T1000 (cell line): ENCODE results near the gene SLC23A2.

Experiments used
- DNase-seq: peaks from one replicate; lab custom pipeline; 2025; ENCODE audit warnings: mixed read lengths; lab: John Stamatoyannopoulos, UW

Gene SLC23A2

DNA sequence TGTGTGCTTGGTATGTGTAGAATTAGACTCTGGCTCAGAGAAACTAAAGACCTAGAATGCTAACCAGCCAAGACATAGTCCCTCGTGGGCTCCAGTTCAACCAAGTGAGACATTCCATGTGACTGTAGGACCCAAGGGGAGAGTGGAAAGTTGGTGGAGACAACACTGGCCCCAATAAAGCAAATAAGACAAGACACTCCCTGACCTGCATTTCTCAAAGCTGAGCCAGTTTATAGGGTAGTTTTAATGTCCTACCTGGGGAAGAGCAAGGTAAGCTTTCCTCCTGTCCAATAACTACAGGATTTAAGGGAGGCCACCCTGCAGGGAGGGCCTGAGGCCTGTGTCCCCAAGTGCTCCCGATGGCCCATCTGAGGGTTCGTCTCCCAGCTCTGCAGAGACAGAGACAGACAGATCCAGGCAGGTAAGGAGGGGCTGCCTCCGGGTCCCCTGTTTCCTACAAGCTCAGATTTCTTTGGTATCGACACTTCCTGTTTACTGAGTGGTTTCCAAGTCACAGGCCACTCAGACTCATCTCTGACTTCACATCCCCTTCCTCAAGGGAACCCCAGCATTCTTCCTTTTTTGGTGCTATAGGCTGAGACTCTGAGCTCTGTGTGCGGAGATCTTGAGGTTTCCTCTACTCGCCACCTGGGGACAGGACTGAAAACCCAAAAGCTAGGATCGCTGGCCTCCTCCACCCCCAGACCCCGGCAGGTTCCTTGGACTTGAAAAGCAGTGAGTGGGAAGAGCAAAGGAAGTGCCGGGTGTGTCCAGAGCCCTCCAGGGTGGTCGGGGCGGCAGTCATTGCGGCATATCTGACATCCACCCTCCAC, 187.2 kb downstream of the SLC23A2 start:
- no peak for DNase-seq

DNA sequence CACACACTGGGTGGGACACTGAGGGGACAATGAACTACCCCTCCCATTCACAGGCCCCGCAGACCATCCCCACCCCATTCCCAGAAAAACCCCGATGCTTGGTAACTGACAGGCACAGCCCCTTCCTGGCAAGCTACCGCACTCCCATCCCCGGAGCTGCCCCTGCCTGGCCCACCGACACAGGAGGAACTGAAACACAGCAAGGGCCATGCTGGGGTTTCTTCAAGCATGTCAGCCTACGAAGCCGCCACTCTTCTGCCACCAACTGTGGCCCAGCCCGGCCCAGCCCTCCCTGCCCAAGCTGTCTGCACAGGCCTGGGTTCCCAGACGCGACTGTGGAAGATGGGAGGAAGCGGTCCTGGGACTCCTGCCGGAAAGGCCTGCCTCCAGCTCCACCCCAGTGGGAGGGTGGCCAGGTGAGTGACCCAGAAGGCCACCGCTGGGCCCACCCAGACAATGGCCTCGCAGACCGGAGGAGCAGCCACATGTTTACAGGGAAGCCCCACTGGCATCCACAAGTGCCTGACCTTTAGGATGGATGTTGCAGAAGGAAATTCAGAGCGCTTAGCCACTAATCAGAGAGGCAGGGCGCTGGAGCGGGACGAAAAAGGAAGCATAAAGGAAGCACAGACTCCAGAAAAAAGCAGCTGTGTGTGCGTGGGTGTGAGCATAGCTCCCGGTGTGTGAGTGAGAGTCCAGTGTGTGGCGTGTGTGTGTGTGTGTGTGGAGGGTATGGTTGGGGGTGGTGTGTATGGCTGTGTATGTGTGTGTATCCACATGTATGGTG, 188.0 kb downstream of the SLC23A2 start:
- DNase-seq, result no peak

- no peak for DNase-seq
Observed at GRCh38 chr20:4812641-4813075, 188.7 kb downstream of the SLC23A2 start.

GRCh38 chr20:4812216-4812615, 189.1 kb downstream of the SLC23A2 start:
- no peak for DNase-seq

- no peak for DNase-seq
Observed at GRCh38 chr20:4811661-4812181, 189.6 kb downstream of the SLC23A2 start.

GRCh38 chr20:4811257-4811656, 190.1 kb downstream of the SLC23A2 start:
- DNase-seq, result no peak

- no peak for DNase-seq
Observed at GRCh38 chr20:4810426-4811019, 190.8 kb downstream of the SLC23A2 start.

DNA sequence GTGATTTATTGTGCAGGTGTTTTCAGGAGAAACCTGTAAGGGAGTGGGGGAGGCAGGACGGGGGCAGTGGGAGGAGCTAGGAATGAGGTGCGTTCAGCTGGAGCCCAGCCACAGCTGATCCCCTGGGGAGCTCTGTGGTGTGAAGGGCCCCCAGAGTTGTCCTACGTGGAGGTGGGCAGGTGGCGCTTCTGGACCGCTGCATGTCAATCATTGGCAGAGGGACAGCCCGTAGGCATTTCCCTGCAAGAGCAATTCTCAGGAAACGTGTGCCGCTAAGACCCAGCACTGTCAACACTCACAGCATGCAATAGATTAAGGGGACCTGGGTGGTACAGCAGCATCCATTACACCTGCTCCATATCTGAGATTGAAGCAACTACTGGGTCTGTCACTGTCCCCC, 191.6 kb downstream of the SLC23A2 start:
- no peak for DNase-seq

DNA sequence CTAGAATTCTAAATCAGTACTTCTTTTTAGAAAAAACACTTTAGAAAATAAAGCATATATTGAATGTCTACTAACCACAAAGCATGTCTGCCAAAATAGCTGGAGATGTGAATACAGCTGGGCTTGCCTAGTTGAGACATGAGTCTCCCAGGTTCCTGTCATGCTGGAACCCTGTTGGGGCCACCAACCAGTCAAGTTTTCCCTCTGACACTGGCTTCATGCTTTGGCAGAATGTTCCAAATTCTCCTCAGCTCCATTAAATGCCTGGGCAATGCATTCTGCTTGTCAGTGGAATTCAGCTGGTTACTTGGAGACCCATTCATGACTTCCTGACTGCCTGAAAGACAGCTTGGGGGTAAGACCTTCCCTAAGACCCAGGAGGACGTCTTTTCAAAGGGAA, 192.4 kb downstream of the SLC23A2 start:
- no peak for DNase-seq

DNA sequence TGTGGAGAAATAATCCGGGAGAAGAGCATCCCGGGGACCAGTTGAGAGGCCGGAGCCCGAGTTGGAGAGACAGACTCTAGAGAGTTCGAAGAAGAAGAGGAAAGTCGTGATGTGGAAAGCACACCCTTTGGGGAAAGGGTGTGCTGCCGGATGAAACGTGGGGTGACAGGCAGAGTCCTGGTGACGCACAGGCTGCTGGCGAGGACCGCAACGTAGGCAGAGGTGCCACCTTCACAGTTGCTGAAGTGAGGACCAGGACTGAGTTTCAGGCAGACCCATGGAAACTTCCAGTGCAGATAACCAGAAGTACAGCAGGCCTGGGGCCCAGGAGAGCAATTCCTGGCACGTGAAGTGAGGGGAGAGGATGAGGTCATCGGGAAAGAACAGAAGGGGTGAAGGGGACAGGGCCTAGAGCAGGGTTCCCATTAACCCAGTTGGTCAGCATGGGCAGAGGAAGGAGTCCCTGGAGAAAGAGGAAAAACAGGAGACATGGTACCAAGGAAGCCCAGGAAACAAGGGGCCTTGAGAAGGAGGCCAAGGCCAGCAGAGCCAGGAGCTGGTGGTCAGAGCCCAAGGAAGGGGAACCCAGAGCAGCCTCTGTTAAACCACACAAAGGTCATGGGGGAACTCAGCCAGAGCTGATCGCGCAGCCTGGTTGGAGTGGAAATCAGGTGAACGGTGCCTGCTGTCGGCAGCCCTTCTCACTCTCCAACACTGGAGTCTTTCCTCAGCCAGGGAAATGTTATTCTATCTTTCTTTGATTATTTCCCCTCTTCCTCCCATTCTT, 195.5 kb downstream of the SLC23A2 start:
- no peak for DNase-seq

GRCh38 chr20:4802527-4802926, 198.8 kb downstream of the SLC23A2 start:
- DNase-seq, result no peak
